HCT116 (cell line): ENCODE results near the gene KLF11. TPM values are rescaled to one million over a fixed set of nuclear protein-coding genes. Genes with fewer than 3 reads are reported as not detected.

Source experiments
- ATAC-seq: fragments of 200-7000 bp; cut with Tn5 transposase; 2 replicates; pipeline ENCODE4 v1.9.1; 2020; ENCODE audit warnings: mild to moderate bottlenecking, moderate library complexity
- BruUV-seq: library from RNA; stranded (reverse); fragments of 400-500 nt; replicated peaks from 2 replicates; lab custom pipeline; 2021; lab: Mats Ljungman, UMichigan
- CTCF ChIA-PET: fragments of 300-600 bp; sonication (Branson Sonifier 250); formaldehyde crosslinking; loops from one replicate; lab custom pipeline; 2021; ENCODE audit warnings: antibody characterized with exemption; lab: Charles Lee
- POLR2A ChIA-PET: fragments of 300-600, 350-600 bp; sonication (Branson Sonifier 250); formaldehyde crosslinking; loops from one replicate; lab custom pipeline; 2021; ENCODE audit warnings: antibody characterized with exemption; lab: Charles Lee
- RAD21 ChIA-PET, 2 experiments: fragments of 300-600 bp; sonication (Branson Sonifier 250); formaldehyde crosslinking; loops; one replicate each; lab custom pipeline; 2023; ENCODE audit warnings: low total read pairs in 2 of 2; ENCODE audit not compliant: uncharacterized antibody in 2 of 2, unreplicated experiment in 2 of 2, low non-redundant PET in 1 of 2; lab: Charles Lee
- DNase-seq: peaks from one replicate; pipeline ENCODE4 v3.0.0-alpha.2; 2010; ENCODE audit warnings: low read depth, low spot score
- H2AFZ ChIP-seq: fragments of 200-600 bp; shearing (Covaris generic), sonication (generic); 2 replicates; pipeline ENCODE4 v1.6.1; 2017; ENCODE audit warnings: low read depth, mixed run types, mixed read lengths, antibody characterized with exemption, low read length; ENCODE audit not compliant: poor library complexity, severe bottlenecking
- H3K27ac ChIP-seq: 2 replicates; pipeline ENCODE4 v1.5.1; 2012; ENCODE audit warnings: low read depth, low read length
- H3K27me3 ChIP-seq: fragments of 200-600 bp; sonication (generic); 2 replicates; pipeline ENCODE4 v1.6.1; 2016; ENCODE audit warnings: mixed run types, low read length, mixed read lengths; ENCODE audit not compliant: insufficient read depth
- H3K36me3 ChIP-seq, 2 experiments: fragments of 200-500 bp in 1 of 2; fragments of 200-600 bp in 1 of 2; sonication (Bioruptor generic) in 1 of 2; sonication (generic) in 1 of 2; 2 replicates each; pipeline versions ENCODE4 v1.5.1 to v1.6.1; 2014 to 2016; ENCODE audit warnings: low read length in 2 of 2, inconsistent platforms in 1 of 2, mixed read lengths in 1 of 2, mixed run types in 1 of 2; ENCODE audit not compliant: insufficient read depth in 2 of 2, control insufficient read depth in 1 of 2
- H3K4me1 ChIP-seq, 2 experiments: fragments of 200-600 bp in 1 of 2; sonication (generic) in 1 of 2; 2 replicates each; pipeline versions ENCODE4 v1.5.1 to v1.6.1; 2012 to 2017; ENCODE audit warnings: low read length in 2 of 2, inconsistent platforms in 1 of 2, mild to moderate bottlenecking in 1 of 2, mixed read lengths in 1 of 2, mixed run types in 1 of 2, moderate library complexity in 1 of 2; ENCODE audit not compliant: insufficient read depth in 2 of 2, control insufficient read depth in 1 of 2
- H3K4me2 ChIP-seq: fragments of 200-600 bp; sonication (generic); 2 replicates; pipeline ENCODE4 v1.6.1; 2017; ENCODE audit warnings: mixed run types, low read length, mixed read lengths
- H3K4me3 ChIP-seq, 2 experiments: fragments of 200-600 bp in 1 of 2; sonication (generic) in 1 of 2; replicated peaks in 1 of 2; 2 replicates each; pipeline ENCODE4 v1.5.1; 2011 to 2016; ENCODE audit warnings: low read length in 2 of 2, control low read depth in 1 of 2, low read depth in 1 of 2, mild to moderate bottlenecking in 1 of 2, mixed read lengths in 1 of 2, mixed run types in 1 of 2
- H3K79me2 ChIP-seq: fragments of 200-600 bp; sonication (generic); 2 replicates; pipeline ENCODE4 v1.6.1; 2017; ENCODE audit warnings: mild to moderate bottlenecking, mixed run types, low read length, moderate library complexity, mixed read lengths; ENCODE audit not compliant: insufficient read depth
- H3K9ac ChIP-seq: fragments of 200-600 bp; sonication (generic); 2 replicates; pipeline ENCODE4 v1.6.1; 2016; ENCODE audit warnings: low read length, mixed read lengths
- H3K9me2 ChIP-seq: fragments of 200-600 bp; sonication (generic), shearing (Covaris generic); 2 replicates; pipeline ENCODE4 v1.6.1; 2017; ENCODE audit warnings: mixed run types, mild to moderate bottlenecking, moderate library complexity; ENCODE audit not compliant: insufficient read depth
- H3K9me3 ChIP-seq, 2 experiments: fragments of 200-500 bp in 1 of 2; fragments of 200-600 bp in 1 of 2; sonication (Bioruptor generic) in 1 of 2; sonication (generic) in 1 of 2; 2 replicates each; pipeline ENCODE4 v1.6.1; 2014 to 2017; ENCODE audit warnings: low read length in 2 of 2, mixed read lengths in 2 of 2, inconsistent platforms in 1 of 2, low read depth in 1 of 2, mild to moderate bottlenecking in 1 of 2, mixed run types in 1 of 2, moderate library complexity in 1 of 2; ENCODE audit not compliant: control insufficient read depth in 1 of 2, insufficient read depth in 1 of 2
- H4K20me1 ChIP-seq: fragments of 200-600 bp; sonication (generic), shearing (Covaris generic); 2 replicates; pipeline ENCODE4 v1.6.1; 2017; ENCODE audit warnings: mixed run types, mild to moderate bottlenecking, moderate library complexity; ENCODE audit not compliant: insufficient read depth
- ELF1 ChIP-seq: IDR thresholded peaks from 2 replicates; pipeline ENCODE4 v1.6.1; 2012; ENCODE audit warnings: low read depth, borderline replicate concordance
- JUND ChIP-seq: IDR thresholded peaks from 2 replicates; pipeline ENCODE4 v1.6.1; 2012
- REST ChIP-seq: IDR thresholded peaks from 2 replicates; pipeline ENCODE4 v1.6.1; 2012; ENCODE audit warnings: low read depth
- SIN3A ChIP-seq: IDR thresholded peaks from 2 replicates; pipeline ENCODE4 v1.6.1; 2012; ENCODE audit warnings: low read depth
- TCF7L2 ChIP-seq: IDR thresholded peaks from 2 replicates; pipeline ENCODE4 v1.7.0; 2011; ENCODE audit warnings: borderline replicate concordance, inconsistent platforms; ENCODE audit not compliant: insufficient read depth, insufficient read length; ENCODE audit errors: extremely low read depth
- ZBTB33 ChIP-seq: IDR thresholded peaks from 2 replicates; pipeline ENCODE4 v1.6.1; 2011; ENCODE audit warnings: mild to moderate bottlenecking, low read length, moderate library complexity; ENCODE audit not compliant: insufficient replicate concordance; ENCODE audit errors: extremely low read depth
- intact Hi-C: fragments of 100-400 bp; cut with micrococcal nuclease; formaldehyde crosslinking; loops from 2 replicates; pipeline ENCODE4 v1.10.0; 2022
- total RNA-seq: library from RNA; stranded (reverse); gene quantifications from one replicate; pipeline ENCODE4 v1.2.1, GENCODE V29; 2021; ENCODE audit not compliant: unreplicated experiment

KLF11 gene
- total RNA-seq, 1 experiment from 2014 or later, result 9.0 TPM

- ChIA-PET RAD21 (no interaction called here), CTCF (interaction anchor here (0.7 to 1.9 kb wide), 2 partner anchors 22 to 29 kb away, joined by 3 to 5 read pairs; no protein-coding TSS in a partner anchor), POLR2A (no interaction called here)
- DNase-seq, result no peak
- Histone ChIP-seq H3K4me3 (no peak overlapping the region), H3K9me3 (no peaks in the 10 kb centered on the region), H3K4me1 (peaks cover 0 to 7% of the 10 kb centered on the region in 2 experiments; a peak in 2 of 4 replicates), H4K20me1 (no peaks in the 10 kb centered on the region), H3K36me3 (no peaks in the 10 kb centered on the region), H3K9me2 (no peaks in the 10 kb centered on the region), H3K79me2 (no peaks in the 10 kb centered on the region), H3K27ac (no peak overlapping the region), H2AFZ (no peak overlapping the region), H3K9ac (no peak overlapping the region), H3K27me3 (no peaks in the 10 kb centered on the region), H3K4me2 (no peak overlapping the region)
- intact Hi-C loops, result no loop called here
- ATAC-seq, result no peak
- TF ChIP-seq JUND, result no peak
- no TSS peak for BruUV-seq
Observed at GRCh38 chr2:10067881-10068280, 24.5 kb downstream of the KLF11 start.

- ATAC-seq (no peak), DNase-seq (no peak)
- Histone ChIP-seq H3K9me3 (no peaks in the 10 kb centered on the region), H4K20me1 (no peaks in the 10 kb centered on the region), H3K36me3 (no peaks in the 10 kb centered on the region), H3K79me2 (no peaks in the 10 kb centered on the region), H3K27me3 (no peaks in the 10 kb centered on the region), H2AFZ (no peak overlapping the region), H3K4me1 (peaks cover 0 to 8% of the 10 kb centered on the region in 2 experiments; a peak in 2 of 4 replicates), H3K4me2 (no peak overlapping the region), H3K9ac (no peak overlapping the region), H3K4me3 (no peak overlapping the region), H3K27ac (no peak overlapping the region), H3K9me2 (no peaks in the 10 kb centered on the region)
- BruUV-seq, result no TSS peak
- POLR2A ChIA-PET, result no interaction called here
- CTCF ChIA-PET, result interaction anchor here (1.5 to 5.3 kb wide), 5 partner anchors 14 to 364 kb away, joined by 5 to 91 read pairs (median 15); no protein-coding TSS in a partner anchor
- intact Hi-C loops, result loop anchor here (5.0 kb wide), 1 partner anchor 596 kb away; no protein-coding TSS in a partner anchor
- RAD21 ChIA-PET, result no interaction called here
- TF ChIP-seq REST, result no peak
- no peak for TF ChIP-seq TCF7L2
- no peak for TF ChIP-seq SIN3A
- no peak for TF ChIP-seq ELF1
- TF ChIP-seq ZBTB33, result no peak
Observed at GRCh38 chr2:10071176-10071575, 27.8 kb downstream of the KLF11 start.
